H1 (cell line): Measurements from ENCODE around the gene CST6. TPM values are rescaled to one million over a fixed set of nuclear protein-coding genes. Genes with fewer than 3 reads are reported as not detected.

Experiments
- CTCF ChIA-PET: fragments of 300-600 bp; sonication (Branson Sonifier 250); formaldehyde crosslinking; loops from one replicate; lab custom pipeline; 2021; ENCODE audit not compliant: partially characterized antibody; lab: Charles Lee
- POLR2A ChIA-PET: fragments of 300-600 bp; sonication (Branson Sonifier 250); formaldehyde crosslinking; loops from one replicate; lab custom pipeline; 2021; ENCODE audit warnings: inconsistent platforms; ENCODE audit not compliant: partially characterized antibody; lab: Charles Lee
- DNase-seq, 2 experiments: peaks; one replicate each; pipeline versions ENCODE4 v3.0.0 to v3.0.0-alpha.2; 2010 to 2022; ENCODE audit warnings: low spot score in 2 of 2, low read depth in 1 of 2, mixed read lengths in 1 of 2
- FAIRE-seq: peaks from 2 replicates; lab custom pipeline; 2011; peaks lifted over from hg19 to GRCh38; lab: Jason Lieb, UNC
- H2AFZ ChIP-seq: 2 replicates; pipeline ENCODE4 v1.8.1; 2012; ENCODE audit warnings: low read length, inconsistent platforms
- H2AK5ac ChIP-seq: 2 replicates; pipeline ENCODE4 v1.6.1; 2013; ENCODE audit warnings: low read depth, low read length
- H2BK120ac ChIP-seq: replicated peaks from 2 replicates; pipeline ENCODE3; 2013; ENCODE audit warnings: low read depth, low read length, inconsistent platforms
- H2BK12ac ChIP-seq: 2 replicates; pipeline ENCODE4 v1.6.1; 2013; ENCODE audit warnings: low read depth, low read length
- H2BK15ac ChIP-seq: 2 replicates; pipeline ENCODE4 v1.6.1; 2013; ENCODE audit warnings: low read length
- H2BK20ac ChIP-seq: 2 replicates; pipeline ENCODE4 v1.6.1; 2013; ENCODE audit warnings: low read length
- H2BK5ac ChIP-seq: 2 replicates; pipeline ENCODE4 v1.6.1; 2013; ENCODE audit warnings: low read depth, low read length
- H3K14ac ChIP-seq: 2 replicates; pipeline ENCODE4 v1.6.1; 2013; ENCODE audit warnings: inconsistent platforms; ENCODE audit not compliant: insufficient read length
- H3K18ac ChIP-seq: 2 replicates; pipeline ENCODE4 v1.6.1; 2013; ENCODE audit warnings: low read length; ENCODE audit errors: extremely low read depth
- H3K23ac ChIP-seq: 2 replicates; pipeline ENCODE4 v1.6.1; 2013; ENCODE audit warnings: inconsistent platforms; ENCODE audit not compliant: insufficient read length
- H3K23me2 ChIP-seq: 2 replicates; pipeline ENCODE4 v1.6.1; 2013; ENCODE audit warnings: low read depth, low read length
- H3K27ac ChIP-seq: 2 replicates; pipeline ENCODE4 v1.6.1; 2011; ENCODE audit warnings: low read depth, low read length, inconsistent platforms
- H3K27me3 ChIP-seq, 4 experiments: replicated peaks in 1 of 4; 1 replicate in 1 of 4; 2 replicates in 3 of 4; pipeline versions ENCODE4 v1.6.1 to v1.8.1; 2011 to 2013; ENCODE audit warnings: low read length in 3 of 4, mild to moderate bottlenecking in 3 of 4, inconsistent platforms in 2 of 4, mixed read lengths in 2 of 4, moderate library complexity in 1 of 4; ENCODE audit not compliant: control insufficient read depth in 3 of 4, insufficient read depth in 3 of 4; ENCODE audit errors: extremely low read depth in 1 of 4
- H3K36me3 ChIP-seq, 4 experiments: 2 replicates each; pipeline versions ENCODE4 v1.6.1 to v1.8.1; 2011 to 2013; ENCODE audit warnings: mild to moderate bottlenecking in 4 of 4, low read length in 3 of 4, moderate library complexity in 2 of 4, control low read depth in 1 of 4, inconsistent platforms in 1 of 4; ENCODE audit not compliant: insufficient read depth in 4 of 4, control insufficient read depth in 2 of 4
- H3K4ac ChIP-seq: replicated peaks from 2 replicates; pipeline ENCODE3; 2013; ENCODE audit warnings: low read length, low read depth, mixed read lengths, inconsistent platforms; ENCODE audit not compliant: insufficient read length
- H3K4me1 ChIP-seq, 4 experiments: replicated peaks in 1 of 4; 1 replicate in 1 of 4; 2 replicates in 3 of 4; pipeline versions ENCODE4 v1.6.1 to v1.8.1; 2011 to 2013; ENCODE audit warnings: low read length in 3 of 4, inconsistent platforms in 2 of 4, mixed read lengths in 1 of 4; ENCODE audit not compliant: insufficient read depth in 4 of 4, control insufficient read depth in 3 of 4
- H3K4me2 ChIP-seq, 2 experiments: 2 replicates each; pipeline versions ENCODE4 v1.6.1 to v1.8.1; 2011 to 2013; ENCODE audit warnings: low read depth in 2 of 2, low read length in 2 of 2, control low read depth in 1 of 2, inconsistent platforms in 1 of 2, mild to moderate bottlenecking in 1 of 2; ENCODE audit not compliant: insufficient read depth in 1 of 2
- H3K4me3 ChIP-seq, 4 experiments: fragments of 200-600, 300-600 bp in 1 of 4; sonication (generic), shearing (Covaris generic), sonication (Bioruptor Twin) in 1 of 4; 2 replicates each; pipeline versions ENCODE4 v1.5.1 to v1.8.1; 2011 to 2016; ENCODE audit warnings: low read length in 4 of 4, low read depth in 3 of 4, control low read depth in 2 of 4, inconsistent platforms in 2 of 4, mild to moderate bottlenecking in 2 of 4, mixed read lengths in 1 of 4, moderate library complexity in 1 of 4; ENCODE audit not compliant: insufficient read depth in 2 of 4; ENCODE audit errors: extremely low read depth in 1 of 4
- H3K56ac ChIP-seq: replicated peaks from 2 replicates; pipeline ENCODE3; 2013; ENCODE audit warnings: low read depth, mild to moderate bottlenecking, mixed read lengths, low read length, inconsistent platforms; ENCODE audit not compliant: insufficient read length
- H3K79me1 ChIP-seq: 2 replicates; pipeline ENCODE4 v1.6.1; 2013; ENCODE audit warnings: low read depth, low read length, control low read depth
- H3K79me2 ChIP-seq, 2 experiments: 2 replicates each; pipeline versions ENCODE4 v1.6.1 to v1.8.1; 2012 to 2013; ENCODE audit warnings: low read length in 2 of 2, mild to moderate bottlenecking in 2 of 2, inconsistent platforms in 1 of 2; ENCODE audit not compliant: insufficient read depth in 2 of 2, control insufficient read depth in 1 of 2
- H3K9ac ChIP-seq, 4 experiments: replicated peaks in 1 of 4; 1 replicate in 1 of 4; 2 replicates in 3 of 4; pipeline versions ENCODE4 v1.6.1 to v1.8.1; 2011 to 2013; ENCODE audit warnings: low read depth in 3 of 4, low read length in 3 of 4, control low read depth in 2 of 4, mild to moderate bottlenecking in 2 of 4, moderate library complexity in 2 of 4, inconsistent platforms in 1 of 4; ENCODE audit errors: extremely low read depth in 1 of 4
- H3K9me3 ChIP-seq, 2 experiments: 2 replicates each; pipeline versions ENCODE4 v1.6.1 to v1.8.1; 2012 to 2013; ENCODE audit warnings: mild to moderate bottlenecking in 2 of 2, moderate library complexity in 2 of 2, control low read depth in 1 of 2, inconsistent platforms in 1 of 2, low read depth in 1 of 2, low read length in 1 of 2, mixed read lengths in 1 of 2; ENCODE audit not compliant: insufficient read depth in 2 of 2
- H4K20me1 ChIP-seq, 2 experiments: replicated peaks in 1 of 2; 2 replicates each; pipeline versions ENCODE3 to v1.8.1; 2011 to 2013; ENCODE audit warnings: inconsistent platforms in 2 of 2, low read length in 2 of 2, mild to moderate bottlenecking in 1 of 2; ENCODE audit not compliant: insufficient read depth in 2 of 2, control insufficient read depth in 1 of 2
- H4K5ac ChIP-seq: 2 replicates; pipeline ENCODE4 v1.6.1; 2013; ENCODE audit warnings: low read length, low read depth, mixed read lengths, inconsistent platforms; ENCODE audit not compliant: insufficient read length
- H4K8ac ChIP-seq: 2 replicates; pipeline ENCODE4 v1.8.0; 2013; ENCODE audit warnings: mild to moderate bottlenecking, moderate library complexity, low read length, inconsistent platforms; ENCODE audit not compliant: insufficient read depth; ENCODE audit errors: extremely low read depth
- H4K91ac ChIP-seq: replicated peaks from 2 replicates; pipeline ENCODE3; 2013; ENCODE audit warnings: low read length, mixed read lengths, inconsistent platforms; ENCODE audit not compliant: insufficient read length
- POU5F1 ChIP-seq: IDR thresholded peaks from 2 replicates; pipeline ENCODE4 v1.6.1; 2011; ENCODE audit warnings: low read depth, mild to moderate bottlenecking, low read length, moderate library complexity
- SAP30 ChIP-seq: fragments of 300-600 bp; sonication (generic); IDR thresholded peaks from 2 replicates; pipeline ENCODE4 v1.7.1; 2012; ENCODE audit warnings: low read length, moderate library complexity, mild to moderate bottlenecking, inconsistent platforms; ENCODE audit not compliant: insufficient read depth, insufficient replicate concordance
- SIX5 ChIP-seq: IDR thresholded peaks from 2 replicates; pipeline ENCODE4 v1.6.1; 2011; ENCODE audit warnings: mild to moderate bottlenecking, low read depth, low read length
- SP4 ChIP-seq: IDR thresholded peaks from 2 replicates; pipeline ENCODE4 v1.6.1; 2012; ENCODE audit warnings: low read length, inconsistent platforms
- SUZ12 ChIP-seq: fragments of 200-600 bp; sonication (generic); IDR thresholded peaks from 2 replicates; pipeline ENCODE4 v1.6.1; 2012; ENCODE audit warnings: mild to moderate bottlenecking, inconsistent platforms, low read length, moderate library complexity, mixed read lengths
- TEAD4 ChIP-seq: IDR thresholded peaks from 2 replicates; pipeline ENCODE4 v1.6.1; 2012; ENCODE audit warnings: low read depth, low read length, inconsistent platforms, mixed read lengths
- WGBS, 2 experiments: shearing (Covaris generic) in 1 of 2; methylation state at CpG; one replicate each; pipeline versions ENCODE4 v1.1.6 to v1.1.7; 2013 to 2015; ENCODE audit warnings: low lambda C conversion rate in 2 of 2, mixed read lengths in 2 of 2, inconsistent platforms in 1 of 2, low coverage in 1 of 2, missing lambda C conversion rate in 1 of 2; ENCODE audit not compliant: insufficient replicate concordance in 2 of 2, insufficient coverage in 1 of 2, insufficient read length in 1 of 2; ENCODE audit errors: extremely low coverage in 1 of 2, missing lambda C conversion rate in 1 of 2; 5-methylcytosine and 5-hydroxymethylcytosine counted together
- polyA plus RNA-seq, 7 experiments: library from polyadenylated mRNA; depleted of rRNA in 3 of 7; stranded (reverse) in 5 of 7; unstranded in 2 of 7; fragments of >200 nt in 5 of 7; fragments of 200-250 nt in 2 of 7; gene quantifications; 1 replicate in 5 of 7; 2 replicates in 1 of 7; 4 replicates in 1 of 7; pipeline versions ENCODE4 v1.2.1 to v1.2.3, GENCODE V29; 2011 to 2013; ENCODE audit warnings: missing spikeins in 2 of 7, mixed read lengths in 2 of 7
- total RNA-seq: library from RNA; stranded (reverse); fragmentation: NEBNext Ultra II Directional; extraction: Animal tissue kit (Norgen Biotek cat#: 25700); gene quantifications from 2 replicates; pipeline ENCODE4 v1.2.1, GENCODE V29; 2021

Gene CST6
- total and polyA plus RNA-seq, 2 of the 8 experiments (the other 6 are each of a cell fraction or from before 2014, with no cell fraction given) = 1.6 to 7.6 TPM

- no peaks in the 10 kb centered on the region for H3K9me3 ChIP-seq
- ChIA-PET POLR2A (interaction anchor here (1.0 to 2.7 kb wide), 3 partner anchors 10 to 66 kb away, joined by 3 to 7 read pairs (median 4); no protein-coding TSS in a partner anchor), CTCF (interaction anchor here (0.9 to 18.4 kb wide), 7 partner anchors 14 to 278 kb away, joined by 3 to 281 read pairs (median 3); partner anchors contain the start of genes CCDC85B, FIBP and SART1)
- H4K91ac ChIP-seq = no peak overlapping the region
- H4K5ac ChIP-seq = no peak overlapping the region
- FAIRE-seq = no peak
- H3K79me2 ChIP-seq = no peaks in the 10 kb centered on the region
- no peak overlapping the region for H2BK20ac ChIP-seq
- H3K18ac ChIP-seq = no peak overlapping the region
- H2BK12ac ChIP-seq = no peak overlapping the region
- peaks cover 0 to 10% (median 4%) of the 10 kb centered on the region in 4 experiments; a peak in 5 of 8 replicates for H3K36me3 ChIP-seq
- H2BK120ac ChIP-seq = no peak overlapping the region
- no peak overlapping the region for H3K4me3 ChIP-seq
- no peak overlapping the region for H3K56ac ChIP-seq
- H4K20me1 ChIP-seq = peaks cover 0 to 2% of the 10 kb centered on the region in 2 experiments
- no peak overlapping the region for H4K8ac ChIP-seq
- no peaks in the 10 kb centered on the region for H3K23me2 ChIP-seq
- H2AFZ ChIP-seq = no peak overlapping the region
- no peak overlapping the region for H2BK5ac ChIP-seq
- no peaks in the 10 kb centered on the region for H3K4me1 ChIP-seq
- no peak overlapping the region for H2BK15ac ChIP-seq
- no peak overlapping the region for H3K14ac ChIP-seq
- no peak overlapping the region for H3K23ac ChIP-seq
- H3K9ac ChIP-seq = no peak overlapping the region
- H3K79me1 ChIP-seq = no peaks in the 10 kb centered on the region
- H3K27me3 ChIP-seq = no peaks in the 10 kb centered on the region; a peak in 1 of 7 replicates
- H3K4ac ChIP-seq = no peak overlapping the region
- WGBS, 2 experiments = 88% methylated on average over 5 of the region's 5 CpGs; no CpG with 5 or more reads in 1 of the 2 experiments
- H3K27ac ChIP-seq = no peak overlapping the region
- H2AK5ac ChIP-seq = no peak overlapping the region
- H3K4me2 ChIP-seq = no peak overlapping the region
- no peak for DNase-seq
- TF ChIP-seq SAP30 (no peak), POU5F1 (no peak), SP4 (no peak), SUZ12 (no peak), TEAD4 (no peak), SIX5 (no peak)
Measured at GRCh38 chr11:65983589-65983987, 28.2 kb upstream of the CST6 start.
